Myocyte (in vitro differentiated cells): ENCODE results near the gene DZIP3. TPM values are rescaled to one million over a fixed set of nuclear protein-coding genes. Genes with fewer than 3 reads are reported as not detected.
"Not testable (repeated sequence)": the region's sequence is repeated elsewhere in the genome, so short reads cannot be mapped to it uniquely, and the experiment has no call there.

ENCODE experiments used
- DNase-seq: peaks from one replicate; pipeline ENCODE4 v3.0.0-alpha.2; 2012; ENCODE audit warnings: low read depth
- total RNA-seq: library from RNA; depleted of rRNA; stranded (reverse); fragments of >200 nt; gene quantifications from 2 replicates; pipeline ENCODE4 v1.2.3, GENCODE V29; 2014

Gene DZIP3
- total RNA-seq, 1 donor from 2014 or later, result 24.5 TPM

- DNase-seq, result no peak
These were observed 88.3 kb downstream of the DZIP3 start for GRCh38 chr3:108677811-108678210.

- not testable (repeated sequence) for DNase-seq
These were observed 102.8 kb downstream of the DZIP3 start for GRCh38 chr3:108692286-108692685.

- DNase-seq, result no peak
These were observed 108.9 kb downstream of the DZIP3 start for GRCh38 chr3:108698461-108698860.

DNA sequence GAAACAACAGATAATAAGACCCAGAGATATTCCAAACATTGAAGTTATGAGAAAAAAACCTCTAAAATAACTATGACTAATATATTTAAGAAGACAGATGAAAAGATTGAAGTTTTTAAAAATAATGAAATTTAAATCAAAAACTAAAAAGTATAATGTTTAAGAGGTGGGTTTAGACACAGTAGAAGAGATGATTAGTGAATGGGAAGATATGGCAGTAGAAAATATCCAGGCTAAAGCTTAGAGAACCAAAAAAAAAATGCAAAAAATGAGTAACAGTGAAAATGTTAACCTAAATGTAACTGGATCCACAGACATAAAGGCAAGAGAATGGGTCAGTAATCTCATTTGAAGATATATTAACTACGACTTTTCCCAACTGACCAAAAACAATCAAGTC lies 115.5 kb downstream of the DZIP3 start:
- DNase-seq, result no peak

DNA sequence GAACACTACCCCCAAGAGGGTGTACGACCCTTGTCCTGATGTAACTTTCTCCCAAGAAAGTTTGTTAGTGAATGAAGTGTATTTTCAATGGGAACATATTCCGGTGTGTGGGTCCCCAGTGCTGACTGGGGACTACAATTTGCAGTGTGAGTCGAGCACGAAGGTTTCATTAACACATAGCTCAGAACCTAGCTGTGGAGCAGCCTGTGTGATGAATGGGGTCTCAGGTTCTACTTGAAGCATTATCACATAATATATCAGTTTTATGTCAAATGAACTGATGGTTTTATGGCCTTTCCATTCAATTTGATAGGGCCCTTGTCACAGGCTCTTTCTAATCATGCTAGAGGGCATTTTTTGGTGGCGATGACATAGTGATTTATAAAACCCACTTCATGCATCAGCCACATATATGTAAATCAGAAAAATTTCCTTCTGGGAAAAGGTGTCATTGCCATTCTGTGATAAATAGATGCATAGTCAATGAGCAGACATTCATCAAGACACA lies 123.5 kb downstream of the DZIP3 start:
- DNase-seq, result no peak

DNA sequence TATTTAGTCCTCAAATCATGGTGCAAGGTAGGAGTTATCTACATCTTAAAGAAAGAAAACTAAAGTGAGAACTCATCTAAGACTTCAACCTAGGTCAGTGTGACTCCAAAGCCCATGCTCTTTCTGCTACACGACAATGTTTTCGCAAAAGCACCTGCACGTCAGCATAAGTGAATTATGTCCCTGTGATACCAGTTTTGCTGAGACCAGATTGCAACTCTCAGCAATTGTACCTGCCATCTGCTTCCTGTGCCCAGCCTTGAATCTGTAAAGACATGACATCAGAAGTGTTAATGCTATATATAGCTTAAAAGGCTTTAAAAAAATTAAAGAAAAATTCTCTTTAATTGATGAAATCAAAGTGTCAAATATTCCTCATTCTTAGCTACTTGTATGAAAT lies 124.3 kb downstream of the DZIP3 start:
- DNase-seq, result no peak

GRCh38 chr3:108718454-108718853 lies 128.9 kb downstream of the DZIP3 start:
- no peak for DNase-seq

DNA sequence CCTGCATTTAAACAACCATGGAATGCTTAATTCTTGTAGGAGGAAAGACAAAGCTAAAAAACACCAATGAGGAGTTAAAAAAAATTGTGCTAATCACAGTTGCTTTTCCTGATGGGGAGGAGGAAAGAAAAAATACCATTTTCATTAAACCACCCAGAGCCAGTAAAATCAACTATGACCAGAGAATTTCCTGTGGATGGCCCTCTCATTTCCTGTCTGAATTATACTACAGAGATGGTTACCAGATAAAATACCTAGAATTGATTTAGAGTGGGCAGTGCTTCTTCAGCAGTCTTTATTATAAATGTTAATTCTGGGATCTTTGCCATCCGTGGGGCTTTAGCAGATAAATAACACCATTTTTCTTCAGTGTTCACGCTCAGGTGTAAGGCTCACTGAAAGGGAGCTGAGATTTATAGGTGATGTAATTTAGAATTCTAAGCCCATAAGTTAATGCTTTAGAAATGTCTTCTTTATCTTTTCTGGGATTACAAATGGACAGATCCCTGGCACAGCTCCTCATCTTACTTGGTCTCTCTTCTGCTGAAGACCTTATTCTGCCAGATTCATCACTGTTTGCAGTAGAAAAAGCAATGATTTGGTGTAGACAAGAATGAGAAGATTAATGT lies 129.8 kb downstream of the DZIP3 start:
- DNase-seq, result no peak

GRCh38 chr3:108722724-108723123 lies 133.2 kb downstream of the DZIP3 start:
- no peak for DNase-seq

GRCh38 chr3:108724101-108724500 lies 134.6 kb downstream of the DZIP3 start:
- no peak for DNase-seq

DNA sequence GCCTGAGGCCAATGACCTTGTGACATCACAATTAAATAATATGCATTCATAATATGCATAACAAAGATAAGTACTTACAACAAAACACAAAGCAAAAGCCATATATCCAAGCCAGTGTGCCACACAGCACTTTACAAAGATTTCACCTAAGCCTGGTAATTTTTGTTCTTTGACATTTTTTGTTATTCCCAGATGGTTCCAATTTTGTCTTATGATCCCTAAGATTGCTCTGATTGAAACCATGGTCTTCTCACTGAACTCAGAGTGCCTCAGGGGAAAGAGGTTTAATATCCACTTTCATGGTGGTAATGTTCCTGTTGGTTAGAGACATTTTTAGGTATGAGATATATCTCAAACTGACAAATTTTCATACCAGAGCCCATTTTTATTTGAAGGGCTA lies 138.6 kb downstream of the DZIP3 start:
- no peak for DNase-seq

DNA sequence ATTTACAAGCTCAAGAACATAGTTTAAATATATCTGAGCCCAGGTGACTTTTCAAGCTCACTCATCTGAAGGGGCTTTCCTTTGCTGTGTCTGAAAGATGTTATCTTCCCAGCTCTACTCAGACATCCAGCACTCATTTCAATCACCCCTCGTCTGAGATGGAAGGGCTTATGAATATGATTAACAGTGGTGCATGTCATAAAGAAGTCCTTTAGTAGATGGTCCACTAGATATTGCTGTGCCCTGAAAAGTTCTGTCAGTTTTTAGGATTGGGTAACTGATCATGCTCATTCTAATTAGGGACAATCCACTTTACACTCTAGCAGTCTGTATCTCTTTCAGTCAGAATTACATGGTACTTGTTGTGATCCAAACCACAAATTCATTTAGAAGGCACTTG lies 139.4 kb downstream of the DZIP3 start:
- no peak for DNase-seq

DNA sequence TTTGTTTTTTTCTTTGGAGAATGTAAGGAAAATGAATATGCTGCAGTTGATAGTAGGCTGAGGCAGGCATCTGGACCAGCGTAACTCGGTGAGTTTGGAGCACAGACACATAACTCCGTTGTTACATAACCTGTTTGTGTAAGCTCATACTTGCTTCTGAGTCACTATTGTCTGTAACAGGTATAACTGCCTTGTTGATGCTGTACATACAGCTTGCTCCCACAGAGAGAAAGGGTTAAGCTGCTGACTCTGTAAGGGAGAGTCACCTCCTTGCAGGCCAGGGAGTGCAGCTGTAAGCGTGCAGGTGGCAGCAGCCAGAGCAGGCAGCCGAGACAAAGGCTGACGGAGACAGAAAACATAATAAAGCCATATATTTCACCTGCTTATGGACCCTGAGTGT lies 147.3 kb downstream of the DZIP3 start:
- no peak for DNase-seq

GRCh38 chr3:108742929-108743328 lies 153.4 kb downstream of the DZIP3 start:
- no peak for DNase-seq

Other genes with a start within 250 kb of the DZIP3 start
- 0.19 and 0.42 TPM in 2 replicates for gene MYH15, start 79.1 kb upstream of the DZIP3 start, total RNA-seq
- 5.6 and 5.8 TPM in 2 replicates for gene CIP2A, start 284 bp upstream of the DZIP3 start, total RNA-seq
- not detected in 2 replicates for gene RETNLB, start 167.7 kb downstream of the DZIP3 start, total RNA-seq
- not detected in 2 replicates for gene TRAT1, start 233.1 kb downstream of the DZIP3 start, total RNA-seq